ENCODE measurements around the gene TMEM62. TPM values are rescaled to one million over a fixed set of nuclear protein-coding genes. Genes with fewer than 3 reads are reported as not detected.

The TMEM62 gene
- total and polyA plus RNA-seq, 9 of the 15 experiments (the other 6 are each of a cell fraction or from before 2014, with no cell fraction given), result 4.4 to 16.6 (median 11.1) TPM

DNA sequence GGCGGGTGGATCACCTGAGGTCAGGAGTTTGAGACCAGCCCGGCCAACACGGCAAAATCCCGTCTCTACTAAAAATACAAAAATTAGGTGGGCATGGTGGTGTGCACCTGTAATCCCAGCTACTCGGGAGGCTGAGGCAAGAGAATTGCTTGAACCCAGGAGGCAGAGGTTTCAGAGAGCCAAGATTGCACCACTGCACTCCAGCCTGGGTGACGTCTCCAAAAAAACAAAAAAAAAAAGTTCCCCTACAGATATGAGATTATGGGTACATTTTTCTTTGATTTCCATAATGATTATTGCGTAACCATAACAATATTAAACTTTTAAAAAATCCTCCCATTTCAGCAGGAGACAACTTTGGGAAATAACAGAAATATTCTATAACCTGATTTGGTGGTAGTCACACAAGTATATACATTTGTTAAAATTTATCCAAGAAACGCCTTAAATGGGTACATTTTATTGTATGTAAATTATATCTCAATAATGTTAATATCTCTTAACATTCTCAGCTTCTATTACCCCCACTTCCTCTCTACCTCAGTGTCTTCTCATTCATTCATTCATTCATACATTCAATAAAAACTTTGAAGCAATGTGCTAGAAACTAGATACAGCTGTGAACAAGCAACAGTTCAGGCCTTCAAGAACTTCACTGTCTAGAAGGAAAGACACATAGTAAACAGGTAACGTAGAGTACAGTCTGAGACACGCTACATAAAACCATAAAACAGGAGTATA is 34.1 kb upstream of the TMEM62 start:
- in situ Hi-C loops (cut with MboI), result no loop called here
- TF ChIP-seq, protein P1, sequence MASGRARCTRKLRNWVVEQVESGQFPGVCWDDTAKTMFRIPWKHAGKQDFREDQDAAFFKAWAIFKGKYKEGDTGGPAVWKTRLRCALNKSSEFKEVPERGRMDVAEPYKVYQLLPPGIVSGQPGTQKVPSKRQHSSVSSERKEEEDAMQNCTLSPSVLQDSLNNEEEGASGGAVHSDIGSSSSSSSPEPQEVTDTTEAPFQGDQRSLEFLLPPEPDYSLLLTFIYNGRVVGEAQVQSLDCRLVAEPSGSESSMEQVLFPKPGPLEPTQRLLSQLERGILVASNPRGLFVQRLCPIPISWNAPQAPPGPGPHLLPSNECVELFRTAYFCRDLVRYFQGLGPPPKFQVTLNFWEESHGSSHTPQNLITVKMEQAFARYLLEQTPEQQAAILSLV (tag; IDR thresholded peaks at IDR 0.05), result 0 out of 2 replicates have a peak, but pooled peaks have one; percentile 17
- TF ChIP-seq SMAD1 (IDR thresholded peaks at IDR 0.05; ENCODE audit: low read depth, low read length, partially characterized antibody) (no peak), ZNF75A (CRISPR knock-in tag; IDR thresholded peaks at IDR 0.05) (no peak), CEBPG (CRISPR knock-in tag; IDR thresholded peaks at IDR 0.05) (no peak), CEBPG (tag; conservative IDR thresholded peaks at IDR 0.05 in 1 of 2, IDR thresholded peaks at IDR 0.05 in 1 of 2) (peak; percentile 67 to 96), ZNF24 (IDR thresholded peaks at IDR 0.05) (peak; percentile 82), TEAD4 (IDR thresholded peaks at IDR 0.05; ENCODE audit: low read length) (no peak), TEAD4 (CRISPR knock-in tag; IDR thresholded peaks at IDR 0.05; ENCODE audit: borderline replicate concordance) (no peak), MBD2 (IDR thresholded peaks at IDR 0.05; ENCODE audit: borderline replicate concordance, low read depth) (no peak), CEBPB (tag; IDR thresholded peaks at IDR 0.05) (peak; percentile 94)
- TF ChIP-seq, protein P2, sequence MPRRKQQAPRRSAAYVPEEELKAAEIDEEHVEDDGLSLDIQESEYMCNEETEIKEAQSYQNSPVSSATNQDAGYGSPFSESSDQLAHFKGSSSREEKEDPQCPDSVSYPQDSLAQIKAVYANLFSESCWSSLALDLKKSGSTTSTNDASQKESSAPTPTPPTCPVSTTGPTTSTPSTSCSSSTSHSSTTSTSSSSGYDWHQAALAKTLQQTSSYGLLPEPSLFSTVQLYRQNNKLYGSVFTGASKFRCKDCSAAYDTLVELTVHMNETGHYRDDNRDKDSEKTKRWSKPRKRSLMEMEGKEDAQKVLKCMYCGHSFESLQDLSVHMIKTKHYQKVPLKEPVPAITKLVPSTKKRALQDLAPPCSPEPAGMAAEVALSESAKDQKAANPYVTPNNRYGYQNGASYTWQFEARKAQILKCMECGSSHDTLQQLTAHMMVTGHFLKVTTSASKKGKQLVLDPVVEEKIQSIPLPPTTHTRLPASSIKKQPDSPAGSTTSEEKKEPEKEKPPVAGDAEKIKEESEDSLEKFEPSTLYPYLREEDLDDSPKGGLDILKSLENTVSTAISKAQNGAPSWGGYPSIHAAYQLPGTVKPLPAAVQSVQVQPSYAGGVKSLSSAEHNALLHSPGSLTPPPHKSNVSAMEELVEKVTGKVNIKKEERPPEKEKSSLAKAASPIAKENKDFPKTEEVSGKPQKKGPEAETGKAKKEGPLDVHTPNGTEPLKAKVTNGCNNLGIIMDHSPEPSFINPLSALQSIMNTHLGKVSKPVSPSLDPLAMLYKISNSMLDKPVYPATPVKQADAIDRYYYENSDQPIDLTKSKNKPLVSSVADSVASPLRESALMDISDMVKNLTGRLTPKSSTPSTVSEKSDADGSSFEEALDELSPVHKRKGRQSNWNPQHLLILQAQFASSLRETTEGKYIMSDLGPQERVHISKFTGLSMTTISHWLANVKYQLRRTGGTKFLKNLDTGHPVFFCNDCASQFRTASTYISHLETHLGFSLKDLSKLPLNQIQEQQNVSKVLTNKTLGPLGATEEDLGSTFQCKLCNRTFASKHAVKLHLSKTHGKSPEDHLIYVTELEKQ (CRISPR knock-in tag; IDR thresholded peaks at IDR 0.05), result no peak
- ATAC-seq (no peak), FAIRE-seq (no peak), DNase-seq (ENCODE audit: extremely low read depth in 1 of 4, low spot score in 3 of 4) (no peak)
- Histone ChIP-seq H3K4me2 (ENCODE audit: insufficient read depth, low read length) (no peak overlapping the region), H3K9me1 (ENCODE audit: control insufficient read depth, insufficient read depth, low read length) (no peaks in the 10 kb centered on the region), H2AFZ (ENCODE audit: low read depth, low read length) (no peak overlapping the region), H4K20me1 (replicated peaks; ENCODE audit: control insufficient read depth, insufficient read depth, low read length) (no peaks in the 10 kb centered on the region), H3K79me2 (ENCODE audit: control insufficient read depth, insufficient read depth, low read length) (peaks cover 86% of the 10 kb centered on the region), H3K4me1 (replicated peaks in 1 of 2; ENCODE audit: control insufficient read depth in 2 of 2, insufficient read depth in 2 of 2, low read length in 2 of 2) (peaks cover 0 to 45% of the 10 kb centered on the region in 2 experiments), H3K4me3 (no peak overlapping the region), H3K27ac (ENCODE audit: extremely low read depth, low read depth, low read length) (no peak overlapping the region), H3K9me3 (replicated peaks; ENCODE audit: control insufficient read depth, insufficient read depth, low read depth, low read length) (no peaks in the 10 kb centered on the region), H3K9ac (ENCODE audit: insufficient read depth in 1 of 2, low read depth in 2 of 2, low read length in 2 of 2) (no peak overlapping the region), H3K27me3 (ENCODE audit: control insufficient read depth in 2 of 2, insufficient read depth in 2 of 2, low read length in 2 of 2) (no peaks in the 10 kb centered on the region), H3K36me3 (ENCODE audit: control insufficient read depth, insufficient read depth, low read length) (peaks cover 59% of the 10 kb centered on the region)
- ChIA-PET CTCF (ENCODE audit: low intra/inter-chr PET ratio) (no interaction called here), POLR2A (no interaction called here)
- BruUV-seq (replicated peaks), result no TSS peak
- intact Hi-C loops (cut with micrococcal nuclease), result no loop called here
- 91% methylated on average over 9 of the region's 10 CpGs for WGBS (ENCODE audit: insufficient coverage, low coverage, missing lambda C conversion rate)

All from K562 (cell line).